Measurements from ENCODE around the gene DNAH14. TPM values are rescaled to one million over a fixed set of nuclear protein-coding genes. Genes with fewer than 3 reads are reported as not detected.
"Not testable (repeated sequence)": the region's sequence is repeated elsewhere in the genome, so short reads cannot be mapped to it uniquely, and the experiment has no call there.

The DNAH14 gene
- total RNA-seq, 1 experiment from 2014 or later, result 47.0 TPM

GRCh38 chr1:224988042-224988441 is 58.6 kb downstream of the DNAH14 start:
- no peak overlapping the region for H3K27ac ChIP-seq (ENCODE audit: low read length)
- TF ChIP-seq TCF7L2 (IDR thresholded peaks at IDR 0.05; ENCODE audit: low read depth, low read length) (no peak), SIN3A (IDR thresholded peaks at IDR 0.05; ENCODE audit: borderline replicate concordance, insufficient read depth, low read depth, low read length) (no peak), REST (IDR thresholded peaks at IDR 0.05; ENCODE audit: insufficient read depth in 1 of 2, low read depth in 2 of 2, low read length in 1 of 2) (no peak), POLR2AphosphoS5 (IDR thresholded peaks at IDR 0.05; ENCODE audit: low read depth, low read length) (no peak), CTCF (IDR thresholded peaks at IDR 0.05) (no peak)
- H3K27me3 ChIP-seq (ENCODE audit: control insufficient read depth, insufficient read depth, low read length), result no peaks in the 10 kb centered on the region
- ChIA-PET CTCF (no interaction called here), POLR2A (no interaction called here)
- no peak overlapping the region for H3K4me3 ChIP-seq (ENCODE audit: low read depth in 2 of 2, low read length in 2 of 2)
- no TSS peak for BruUV-seq (replicated peaks)
- intact Hi-C loops (cut with micrococcal nuclease; ENCODE audit: unreplicated experiment), result no loop called here
- no peak for ATAC-seq
- H3K4me1 ChIP-seq (ENCODE audit: control insufficient read depth, insufficient read depth, low read length), result no peaks in the 10 kb centered on the region
- no peak for DNase-seq (ENCODE audit: low read depth, low spot score)
- in situ Hi-C loops (cut with HindIII; ENCODE audit: low pct_unique_long_range_greater_than_20kb, low sequenced_read_pairs), result no loop called here
- no peaks in the 10 kb centered on the region for H3K36me3 ChIP-seq (ENCODE audit: control insufficient read depth, insufficient read depth, low read length)
- H3K9me3 ChIP-seq (ENCODE audit: control insufficient read depth, insufficient read depth, low read depth, low read length), result no peaks in the 10 kb centered on the region

GRCh38 chr1:224989615-224990014 is 60.1 kb downstream of the DNAH14 start:
- ATAC-seq (no peak), DNase-seq (ENCODE audit: low read depth, low spot score) (no peak)
- TF ChIP-seq TCF7L2 (IDR thresholded peaks at IDR 0.05; ENCODE audit: low read depth, low read length) (no peak), CTCF (IDR thresholded peaks at IDR 0.05) (no peak), SIN3A (IDR thresholded peaks at IDR 0.05; ENCODE audit: borderline replicate concordance, insufficient read depth, low read depth, low read length) (no peak), REST (IDR thresholded peaks at IDR 0.05; ENCODE audit: insufficient read depth in 1 of 2, low read depth in 2 of 2, low read length in 1 of 2) (no peak)
- in situ Hi-C loops (cut with HindIII; ENCODE audit: low pct_unique_long_range_greater_than_20kb, low sequenced_read_pairs), result no loop called here
- ChIA-PET POLR2A (no interaction called here), CTCF (no interaction called here)
- Histone ChIP-seq H3K27me3 (ENCODE audit: control insufficient read depth, insufficient read depth, low read length) (no peaks in the 10 kb centered on the region), H3K36me3 (ENCODE audit: control insufficient read depth, insufficient read depth, low read length) (no peaks in the 10 kb centered on the region), H3K9me3 (ENCODE audit: control insufficient read depth, insufficient read depth, low read depth, low read length) (no peaks in the 10 kb centered on the region), H3K4me1 (ENCODE audit: control insufficient read depth, insufficient read depth, low read length) (no peaks in the 10 kb centered on the region), H3K27ac (ENCODE audit: low read length) (no peak overlapping the region), H3K4me3 (ENCODE audit: low read depth in 2 of 2, low read length in 2 of 2) (no peak overlapping the region)
- intact Hi-C loops (cut with micrococcal nuclease; ENCODE audit: unreplicated experiment), result no loop called here
- BruUV-seq (replicated peaks), result no TSS peak

GRCh38 chr1:224991550-224991949 is 62.1 kb downstream of the DNAH14 start:
- POLR2A ChIA-PET; in situ Hi-C loops (cut with HindIII; ENCODE audit: low pct_unique_long_range_greater_than_20kb, low sequenced_read_pairs); BruUV-seq (replicated peaks): not testable (repeated sequence)

More at GRCh38 chr1:224991550-224991949, 62.1 kb downstream of the DNAH14 start:
- H3K4me1 ChIP-seq (ENCODE audit: control insufficient read depth, insufficient read depth, low read length); H3K4me3 ChIP-seq (ENCODE audit: low read depth in 2 of 2, low read length in 2 of 2); H3K27ac ChIP-seq (ENCODE audit: low read length); intact Hi-C loops (cut with micrococcal nuclease; ENCODE audit: unreplicated experiment); DNase-seq (ENCODE audit: low read depth, low spot score); H3K36me3 ChIP-seq (ENCODE audit: control insufficient read depth, insufficient read depth, low read length); ATAC-seq; CTCF ChIA-PET; H3K27me3 ChIP-seq (ENCODE audit: control insufficient read depth, insufficient read depth, low read length); H3K9me3 ChIP-seq (ENCODE audit: control insufficient read depth, insufficient read depth, low read depth, low read length): not testable (repeated sequence)

Data from Panc1 (cell line).